HEK293T (cell line): ENCODE results near the gene DMTF1.

Experiments
- CTCF ChIA-PET: fragments of 350-600 bp; formaldehyde crosslinking; extraction: SDS; loops from one replicate; lab custom pipeline; 2021; ENCODE audit warnings: antibody characterized with exemption, inconsistent platforms; lab: Yijun Ruan, JAX
- POLR2A ChIA-PET: fragments of 350-600 bp; formaldehyde crosslinking; extraction: SDS; loops from one replicate; lab custom pipeline; 2020; ENCODE audit warnings: antibody characterized with exemption, inconsistent platforms; lab: Yijun Ruan, JAX
- DNase-seq: peaks from one replicate; pipeline ENCODE4 v3.0.0; 2012; ENCODE audit warnings: mixed read lengths; ENCODE audit errors: extremely low spot score
- ARNT ChIP-seq: fragments of 450-650 bp; IDR thresholded peaks from 2 replicates; pipeline ENCODE4 v1.6.1; 2017; ENCODE audit warnings: mild to moderate bottlenecking
- BHLHE40 ChIP-seq: fragments of 450-650 bp; IDR thresholded peaks from 2 replicates; pipeline ENCODE4 v1.6.1; 2016; ENCODE audit warnings: mild to moderate bottlenecking, moderate library complexity, borderline replicate concordance
- CTBP1 ChIP-seq: fragments of 450-650 bp; IDR thresholded peaks from 2 replicates; pipeline ENCODE4 v1.6.1; 2016; ENCODE audit warnings: borderline replicate concordance
- ELF4 ChIP-seq: fragments of 450-650 bp; IDR thresholded peaks from 2 replicates; pipeline ENCODE4 v1.6.1; 2017; ENCODE audit warnings: antibody characterized with exemption
- FOXA1 ChIP-seq: fragments of 450-650 bp; IDR thresholded peaks from 2 replicates; pipeline ENCODE4 v1.6.1; 2016; ENCODE audit warnings: mild to moderate bottlenecking
- FOXK2 ChIP-seq: fragments of 450-650 bp; IDR thresholded peaks from 2 replicates; pipeline ENCODE4 v1.6.1; 2016; ENCODE audit warnings: mild to moderate bottlenecking
- FOXM1 ChIP-seq: fragments of 450-650 bp; IDR thresholded peaks from 2 replicates; pipeline ENCODE4 v1.6.1; 2017; ENCODE audit warnings: mild to moderate bottlenecking, borderline replicate concordance
- HDGF ChIP-seq: fragments of 450-650 bp; IDR thresholded peaks from 2 replicates; pipeline ENCODE4 v1.6.1; 2017; ENCODE audit warnings: antibody characterized with exemption, borderline replicate concordance
- L3MBTL2 ChIP-seq: fragments of 450-650 bp; conservative IDR thresholded peaks from 2 replicates; pipeline ENCODE4 v1.6.1; 2016; ENCODE audit warnings: mild to moderate bottlenecking
- LEF1 ChIP-seq: fragments of 450-650 bp; IDR thresholded peaks from 2 replicates; pipeline ENCODE4 v1.6.1; 2017; ENCODE audit warnings: mild to moderate bottlenecking, borderline replicate concordance
- NFRKB ChIP-seq: fragments of 450-650 bp; IDR thresholded peaks from 2 replicates; pipeline ENCODE4 v1.6.1; 2016; ENCODE audit warnings: mild to moderate bottlenecking, moderate library complexity
- SP1 ChIP-seq: fragments of 450-650 bp; IDR thresholded peaks from 2 replicates; pipeline ENCODE4 v1.6.1; 2017
- SUZ12 ChIP-seq: fragments of 450-650 bp; IDR thresholded peaks from 2 replicates; pipeline ENCODE4 v1.6.1; 2016; ENCODE audit warnings: mild to moderate bottlenecking
- TARDBP ChIP-seq: fragments of 450-650 bp; IDR thresholded peaks from 2 replicates; pipeline ENCODE4 v1.6.1; 2016
- ZNF384 ChIP-seq: fragments of 450-650 bp; IDR thresholded peaks from 2 replicates; pipeline ENCODE4 v1.6.1; 2016
- TF ChIP-seq, protein P1 (sequence below): fragments of 450-650 bp; IDR thresholded peaks from 2 replicates; pipeline ENCODE4 v1.6.1; 2016

The DMTF1 gene

DNA sequence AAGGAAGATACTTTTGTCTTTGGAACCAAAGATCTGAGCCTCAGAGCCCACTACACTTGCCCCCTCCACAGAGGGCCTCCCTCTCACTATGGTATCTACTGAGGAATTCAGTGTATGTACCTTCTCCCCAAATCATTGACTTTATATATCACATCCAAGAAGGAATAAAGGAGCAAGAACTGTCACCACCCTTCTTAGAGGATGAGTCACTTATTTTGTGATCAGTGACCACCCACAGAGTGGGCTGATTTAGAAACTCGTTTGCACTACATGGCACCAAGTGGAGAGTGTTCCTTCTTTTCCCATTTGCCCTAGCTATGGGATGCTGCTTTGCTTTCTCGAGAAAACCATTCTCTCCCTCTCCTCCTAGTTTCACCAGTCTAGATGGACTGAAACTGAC lies 61.6 kb downstream of the DMTF1 start:
- no peak for TF ChIP-seq TARDBP
- no peak for TF ChIP-seq FOXM1
- no peak for TF ChIP-seq FOXA1
- no peak for TF ChIP-seq ELF4
- no peak for TF ChIP-seq BHLHE40
- no peak for TF ChIP-seq SP1
- TF ChIP-seq SUZ12, result no peak
- TF ChIP-seq ARNT, result no peak
- TF ChIP-seq L3MBTL2, result no peak
- TF ChIP-seq, protein P1, sequence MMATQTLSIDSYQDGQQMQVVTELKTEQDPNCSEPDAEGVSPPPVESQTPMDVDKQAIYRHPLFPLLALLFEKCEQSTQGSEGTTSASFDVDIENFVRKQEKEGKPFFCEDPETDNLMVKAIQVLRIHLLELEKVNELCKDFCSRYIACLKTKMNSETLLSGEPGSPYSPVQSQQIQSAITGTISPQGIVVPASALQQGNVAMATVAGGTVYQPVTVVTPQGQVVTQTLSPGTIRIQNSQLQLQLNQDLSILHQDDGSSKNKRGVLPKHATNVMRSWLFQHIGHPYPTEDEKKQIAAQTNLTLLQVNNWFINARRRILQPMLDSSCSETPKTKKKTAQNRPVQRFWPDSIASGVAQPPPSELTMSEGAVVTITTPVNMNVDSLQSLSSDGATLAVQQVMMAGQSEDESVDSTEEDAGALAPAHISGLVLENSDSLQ, result no peak
- TF ChIP-seq HDGF, result no peak
- no peak for TF ChIP-seq CTBP1
- no peak for TF ChIP-seq FOXK2
- no peak for TF ChIP-seq LEF1
- no peak for TF ChIP-seq NFRKB
- TF ChIP-seq ZNF384, result no peak
- ChIA-PET CTCF (no interaction called here), POLR2A (interaction anchor here (3.2 kb wide), 1 partner anchor 62 kb away, joined by 12 read pairs; the partner anchor contains the start of gene DMTF1)
- no peak for DNase-seq

DNA sequence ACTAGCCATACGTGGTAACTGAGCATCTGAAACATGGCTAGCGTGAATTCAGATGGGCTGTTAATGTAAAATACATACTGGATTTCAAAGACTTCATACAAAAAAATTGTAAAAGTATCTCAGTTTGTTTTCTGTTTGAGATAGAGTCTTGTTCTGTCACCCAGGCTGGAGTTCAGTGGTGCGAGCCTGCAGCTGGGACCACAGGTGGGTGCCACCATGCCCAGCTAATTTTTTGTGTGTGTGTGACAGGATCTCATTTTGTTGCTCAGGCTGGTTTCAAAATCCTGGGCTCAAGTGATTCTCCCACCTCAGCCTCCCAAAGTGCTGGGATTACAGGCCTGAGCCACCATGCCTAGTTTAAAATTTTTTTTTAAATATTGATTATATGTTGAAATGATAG lies 62.8 kb downstream of the DMTF1 start:
- TF ChIP-seq HDGF, result no peak
- TF ChIP-seq, protein P1, result no peak
- TF ChIP-seq NFRKB, result no peak
- TF ChIP-seq LEF1, result no peak
- TF ChIP-seq SUZ12, result no peak
- TF ChIP-seq L3MBTL2, result no peak
- ChIA-PET CTCF (no interaction called here), POLR2A (interaction anchor here (3.2 kb wide), 1 partner anchor 63 kb away, joined by 12 read pairs; the partner anchor contains the start of gene DMTF1)
- DNase-seq, result no peak

DNA sequence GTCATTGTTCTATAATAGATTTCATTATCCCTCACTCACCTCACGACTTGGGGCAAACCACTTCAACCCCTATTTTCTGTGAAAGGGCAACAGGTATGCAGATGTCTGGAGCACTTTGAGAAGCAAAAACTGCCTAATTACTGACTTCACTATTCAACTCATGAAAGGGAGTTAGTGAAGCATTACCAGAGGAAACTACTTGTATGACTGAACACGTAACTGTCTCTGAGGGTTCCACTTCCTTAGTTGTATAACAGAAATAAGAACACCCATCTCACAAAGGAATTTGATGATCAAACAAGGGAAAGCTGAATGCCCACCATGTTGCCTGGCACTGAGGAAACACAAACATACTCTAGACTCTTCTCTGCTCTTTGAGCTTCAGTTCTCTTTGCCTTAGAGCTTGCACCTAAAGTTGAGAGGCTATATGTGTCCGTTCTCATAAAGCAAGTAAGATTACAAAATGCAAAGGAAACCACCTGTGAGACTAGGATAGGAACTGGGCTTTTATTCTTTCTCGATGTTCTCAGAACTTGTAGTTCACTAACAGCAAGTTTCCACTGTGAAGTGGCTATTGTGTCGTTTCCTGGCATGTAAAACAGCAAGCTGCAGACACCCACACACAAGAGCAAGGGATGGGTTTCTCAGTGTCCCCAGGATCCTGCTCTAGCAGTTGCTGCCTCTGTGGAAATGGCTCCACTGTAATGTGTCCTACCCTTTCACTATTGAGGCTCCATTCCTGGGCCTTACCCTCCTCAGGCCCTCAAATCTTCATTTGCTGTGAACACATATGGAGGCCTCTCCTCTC lies 64.7 kb downstream of the DMTF1 start:
- CTCF ChIA-PET, result no interaction called here
- TF ChIP-seq FOXM1 (no peak), FOXK2 (no peak), ZNF384 (no peak), LEF1 (no peak), L3MBTL2 (no peak), SUZ12 (no peak), BHLHE40 (no peak), FOXA1 (no peak), NFRKB (no peak), HDGF (no peak), TARDBP (no peak), ARNT (no peak), CTBP1 (no peak), SP1 (no peak), ELF4 (no peak)
- TF ChIP-seq, protein P1, result no peak
- POLR2A ChIA-PET, result no interaction called here
- no peak for DNase-seq

DNA sequence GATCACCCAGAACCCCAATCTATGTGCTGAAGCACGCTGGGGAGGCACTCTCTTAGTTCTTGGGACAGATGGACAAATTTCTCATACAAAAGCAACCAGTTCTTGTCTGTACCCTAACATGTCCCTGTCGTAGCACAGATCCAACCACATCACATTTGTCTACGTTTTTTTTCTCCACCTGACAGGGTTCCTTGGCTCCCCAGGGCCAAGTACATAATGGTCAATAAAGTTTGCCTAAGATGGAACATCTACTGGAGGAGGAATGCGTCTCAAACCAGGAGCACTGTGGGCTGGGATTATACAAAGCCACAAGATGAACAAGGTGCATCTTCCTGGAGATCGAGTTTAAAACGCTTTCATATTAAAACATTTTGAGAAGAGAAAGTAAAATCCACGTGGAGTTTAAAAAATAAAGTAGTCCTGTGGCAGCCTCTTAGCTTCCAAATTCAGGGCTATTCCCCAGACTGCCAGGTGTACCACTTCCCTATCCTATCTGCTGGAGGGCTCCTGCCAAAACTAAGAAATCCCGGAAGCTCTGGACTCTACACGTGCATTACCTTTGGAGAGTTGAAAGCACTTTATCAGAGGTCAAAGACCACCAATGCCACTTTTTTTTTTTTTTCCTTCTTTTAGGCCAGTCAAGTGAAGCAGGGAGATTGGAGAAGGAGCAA lies 65.9 kb downstream of the DMTF1 start:
- no peak for DNase-seq
- POLR2A ChIA-PET, result interaction anchor here (3.5 kb wide), 1 partner anchor 65 kb away, joined by 29 read pairs; the partner anchor contains the start of gene DMTF1
- TF ChIP-seq HDGF, result no peak
- no peak for TF ChIP-seq SP1
- TF ChIP-seq, protein P1, result no peak
- TF ChIP-seq ZNF384, result no peak
- TF ChIP-seq LEF1, result no peak
- no peak for TF ChIP-seq FOXA1
- TF ChIP-seq NFRKB, result no peak
- no peak for TF ChIP-seq CTBP1
- no peak for TF ChIP-seq ELF4
- TF ChIP-seq TARDBP, result no peak
- no peak for TF ChIP-seq BHLHE40
- no peak for TF ChIP-seq FOXM1
- no peak for TF ChIP-seq FOXK2
- TF ChIP-seq SUZ12, result no peak
- TF ChIP-seq L3MBTL2, result no peak
- no peak for TF ChIP-seq ARNT
- CTCF ChIA-PET, result no interaction called here
